OCI-M2 (cell line): ENCODE measurements around the gene SEPTIN10.

Experiments
- DNase-seq: peaks from one replicate; lab custom pipeline; 2025; ENCODE audit not compliant: unreplicated experiment; lab: John Stamatoyannopoulos, UW

The SEPTIN10 gene

GRCh38 chr2:109525836-109526235 lies 87.9 kb downstream of the SEPTIN10 start:
- DNase-seq: no peak

GRCh38 chr2:109523536-109524361 lies 90.0 kb downstream of the SEPTIN10 start:
- no peak for DNase-seq

GRCh38 chr2:109523121-109523520 lies 90.6 kb downstream of the SEPTIN10 start:
- DNase-seq: no peak

GRCh38 chr2:109522063-109522374 lies 91.7 kb downstream of the SEPTIN10 start:
- DNase-seq: no peak

- DNase-seq: no peak
Observed at GRCh38 chr2:109521233-109522062, 92.3 kb downstream of the SEPTIN10 start.

- DNase-seq: no peak
Observed at GRCh38 chr2:109519513-109519912, 94.3 kb downstream of the SEPTIN10 start.

GRCh38 chr2:109517118-109517889 lies 96.5 kb downstream of the SEPTIN10 start:
- DNase-seq: no peak

GRCh38 chr2:109516445-109517117 lies 97.2 kb downstream of the SEPTIN10 start:
- DNase-seq: no peak

GRCh38 chr2:109514857-109515256 lies 98.9 kb downstream of the SEPTIN10 start:
- no peak for DNase-seq

- no peak for DNase-seq
Observed at GRCh38 chr2:109513749-109514588, 99.8 kb downstream of the SEPTIN10 start.

GRCh38 chr2:109513230-109513629 lies 100.5 kb downstream of the SEPTIN10 start:
- DNase-seq: no peak

- DNase-seq: no peak
Observed at GRCh38 chr2:109512076-109512475, 101.7 kb downstream of the SEPTIN10 start.

GRCh38 chr2:109511168-109511567 lies 102.6 kb downstream of the SEPTIN10 start:
- DNase-seq: no peak

- DNase-seq: no peak
Observed at GRCh38 chr2:109510136-109511028, 103.4 kb downstream of the SEPTIN10 start.

- no peak for DNase-seq
Observed at GRCh38 chr2:109508556-109508955, 105.2 kb downstream of the SEPTIN10 start.

- DNase-seq: no peak
Observed at GRCh38 chr2:109507828-109508227, 105.9 kb downstream of the SEPTIN10 start.

- no peak for DNase-seq
Observed at GRCh38 chr2:109507217-109507616, 106.5 kb downstream of the SEPTIN10 start.

GRCh38 chr2:109503191-109503590 lies 110.6 kb downstream of the SEPTIN10 start:
- no peak for DNase-seq

GRCh38 chr2:109501461-109501860 lies 112.3 kb downstream of the SEPTIN10 start:
- DNase-seq: no peak
